NCI-H69 (cell line): ENCODE measurements around the gene KLHL5.
"Not testable (repeated sequence)": the region's sequence is repeated elsewhere in the genome, so short reads cannot be mapped to it uniquely, and the experiment has no call there.

ENCODE experiments used
- DNase-seq: peaks from one replicate; lab custom pipeline; 2025; lab: John Stamatoyannopoulos, UW

KLHL5 gene

GRCh38 chr4:39102297-39102696 is 40.3 kb downstream of the KLHL5 start:
- no peak for DNase-seq

- no peak for DNase-seq
Observed at GRCh38 chr4:39103291-39103690, 41.3 kb downstream of the KLHL5 start.

- DNase-seq = no peak
Observed at GRCh38 chr4:39104255-39104654, 42.2 kb downstream of the KLHL5 start.

DNA sequence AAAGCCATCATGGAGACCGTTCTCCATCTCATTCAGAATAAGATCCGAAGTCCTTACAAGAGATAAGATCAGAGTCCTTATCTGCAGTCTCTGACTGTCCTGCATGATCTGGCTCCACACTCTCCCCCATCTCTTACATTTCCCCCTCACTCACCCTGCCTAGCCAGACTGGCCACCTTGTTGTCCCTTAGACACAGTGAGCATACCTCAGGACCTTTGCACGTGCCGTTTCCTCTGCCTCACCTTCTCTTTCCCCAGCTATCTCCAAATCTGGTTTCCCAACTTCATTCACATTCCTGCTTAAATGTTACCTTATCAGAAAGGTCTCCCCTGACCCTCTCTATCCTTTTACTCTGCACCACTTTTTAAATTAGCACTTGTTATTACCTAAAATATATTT is 44.0 kb downstream of the KLHL5 start:
- DNase-seq = no peak

- no peak for DNase-seq
Observed at GRCh38 chr4:39114436-39114835, 52.4 kb downstream of the KLHL5 start.

- DNase-seq = no peak
Observed at GRCh38 chr4:39118034-39118658, 56.1 kb downstream of the KLHL5 start.

- no peak for DNase-seq
Observed at GRCh38 chr4:39120418-39120817, 58.4 kb downstream of the KLHL5 start.

DNA sequence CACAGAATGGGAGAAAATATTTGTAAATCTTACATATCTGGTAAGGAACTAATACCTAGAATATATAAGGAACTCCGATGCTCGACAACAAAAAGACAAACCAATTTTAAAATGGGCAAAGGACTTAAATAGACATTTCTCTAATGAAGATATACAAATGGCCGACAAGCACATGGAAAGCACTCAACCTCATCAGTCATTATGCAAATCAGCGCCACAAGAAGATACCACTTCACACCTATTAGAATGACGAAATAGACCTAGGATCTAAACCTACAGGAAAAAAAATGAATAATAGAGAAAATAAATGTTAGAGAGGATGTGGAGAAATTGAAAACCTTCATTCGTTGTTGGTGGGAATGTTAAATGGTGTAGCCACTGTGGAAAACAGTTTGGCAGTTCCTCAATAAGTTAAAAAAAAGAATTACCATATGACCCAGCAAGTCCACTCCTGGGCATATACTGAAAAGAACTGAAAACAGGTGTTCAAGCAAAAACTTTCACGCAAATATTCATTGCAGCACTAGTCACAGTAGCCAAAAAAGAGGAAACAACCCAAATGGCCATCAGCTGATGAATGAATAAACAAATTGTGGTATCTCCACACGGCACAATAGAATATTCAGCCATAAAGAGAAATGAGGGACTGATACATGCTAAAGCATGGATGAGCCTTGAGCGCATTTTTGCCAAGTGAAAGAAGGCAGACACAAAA is 63.0 kb downstream of the KLHL5 start:
- no peak for DNase-seq

- DNase-seq = no peak
Observed at GRCh38 chr4:39125600-39125985, 63.6 kb downstream of the KLHL5 start.

DNA sequence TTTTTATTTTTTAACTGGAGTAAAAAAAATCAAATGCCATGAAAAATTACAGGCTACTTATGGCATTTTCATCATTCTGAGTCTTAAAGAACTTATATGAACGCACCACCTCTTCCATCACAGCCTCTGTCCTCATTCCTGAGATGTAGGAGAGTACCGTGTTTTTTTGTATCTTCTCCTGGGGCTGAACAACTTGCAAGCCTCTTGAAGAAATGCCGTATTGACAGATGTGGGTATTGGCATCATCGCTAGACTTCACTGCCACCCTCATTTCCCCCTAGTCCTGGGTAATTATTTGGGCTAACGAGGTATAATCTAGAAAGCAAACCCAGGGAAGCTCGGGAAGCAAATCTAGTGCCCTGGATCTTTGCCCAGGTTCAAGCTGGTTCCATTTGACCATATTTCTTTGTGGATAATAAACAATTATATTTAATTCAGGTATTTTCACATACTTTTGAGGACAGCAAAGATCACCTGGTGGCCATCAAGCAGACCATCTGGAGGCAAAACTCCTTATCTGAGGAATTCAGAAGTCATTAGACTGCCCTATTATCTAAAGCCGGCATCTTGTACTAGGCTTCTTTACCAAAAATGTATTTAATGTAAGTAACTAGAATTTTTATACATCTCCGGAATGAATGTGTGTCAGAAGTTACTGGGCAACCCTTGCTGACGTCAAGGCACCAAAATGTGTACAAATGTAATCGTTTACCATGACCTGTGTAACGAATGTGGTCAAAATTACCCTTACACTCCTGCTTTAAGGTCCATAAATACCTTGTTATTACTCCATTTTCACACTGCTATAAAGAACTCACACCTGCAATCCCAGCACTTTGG is 64.4 kb downstream of the KLHL5 start:
- DNase-seq = no peak

DNA sequence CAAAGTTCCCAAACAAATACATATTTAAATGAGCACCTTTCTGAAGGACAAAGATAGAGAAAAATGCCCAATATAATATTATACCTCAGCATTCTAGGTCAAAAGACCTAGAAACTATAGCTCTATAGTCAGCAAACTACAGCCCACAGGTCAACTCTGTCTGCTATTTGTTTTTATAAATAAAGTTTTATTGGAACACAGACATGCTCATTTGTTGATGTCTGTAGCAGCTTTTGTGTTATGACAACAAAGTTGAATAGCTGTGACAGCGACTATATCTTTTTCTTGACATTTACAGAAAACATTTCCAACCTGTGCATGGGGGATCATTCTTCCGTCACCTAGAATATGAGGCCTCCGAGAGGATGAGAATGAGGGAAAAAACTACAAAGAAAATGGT is 71.6 kb downstream of the KLHL5 start:
- no peak for DNase-seq

GRCh38 chr4:39134683-39135306 is 72.8 kb downstream of the KLHL5 start:
- peak; percentile 3 for DNase-seq

GRCh38 chr4:39138227-39138626 is 76.2 kb downstream of the KLHL5 start:
- DNase-seq = not testable (repeated sequence)

DNA sequence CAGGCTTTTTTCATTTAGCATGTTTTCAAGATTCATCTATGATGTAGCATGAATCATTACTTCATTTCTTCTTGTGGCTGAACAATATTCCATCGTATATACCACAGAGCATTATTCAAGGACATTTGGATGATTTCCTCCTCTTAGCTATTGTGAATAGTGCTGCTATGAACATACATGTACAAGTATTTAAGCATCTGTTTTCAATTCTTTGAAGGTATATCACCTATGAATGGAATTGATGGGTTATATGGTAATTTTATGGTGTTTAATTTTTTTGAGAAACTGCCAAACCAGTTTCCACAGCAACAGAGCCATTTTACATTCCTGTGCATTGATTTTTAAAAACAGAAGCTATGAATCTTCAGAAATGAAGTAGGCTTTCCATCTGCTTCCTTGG is 84.2 kb downstream of the KLHL5 start:
- no peak for DNase-seq

GRCh38 chr4:39154009-39154408 is 92.0 kb downstream of the KLHL5 start:
- DNase-seq = no peak

DNA sequence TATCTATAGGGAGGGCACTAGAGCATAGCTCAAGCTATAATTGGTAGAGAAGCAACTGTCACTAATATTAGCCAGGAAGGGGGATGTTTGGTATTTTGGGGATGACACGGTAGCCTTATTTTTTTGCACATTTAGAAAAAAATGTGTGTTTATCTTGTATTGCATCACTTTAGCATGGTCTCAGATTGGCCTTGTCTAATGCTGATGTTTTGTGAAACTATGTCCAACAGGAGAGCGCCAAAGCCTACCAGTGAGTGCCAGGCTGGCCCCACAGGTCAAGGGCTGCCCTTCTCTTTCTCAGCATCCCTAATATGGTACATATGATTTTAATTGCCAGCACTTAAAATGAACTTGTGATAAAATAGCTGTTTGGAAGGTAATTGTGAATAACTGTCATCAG is 95.5 kb downstream of the KLHL5 start:
- DNase-seq = no peak

DNA sequence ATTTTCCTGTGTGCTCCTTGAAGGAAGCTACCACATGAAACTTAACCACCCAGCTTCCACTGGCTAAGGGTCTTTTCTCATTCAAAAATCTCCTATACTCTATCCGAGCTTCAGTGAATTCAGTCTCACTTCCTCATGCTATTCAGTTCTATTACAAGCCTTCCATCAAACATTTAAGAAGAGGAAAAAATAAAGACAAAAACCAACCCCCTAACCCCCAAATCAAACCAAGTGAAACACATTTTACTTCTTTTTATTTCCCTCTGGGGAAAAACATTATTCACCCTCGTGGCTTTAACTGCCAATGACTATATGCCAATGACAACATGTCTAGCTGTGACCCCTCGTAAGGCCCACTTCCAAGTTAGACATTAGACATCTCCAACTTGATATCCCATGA is 104.1 kb downstream of the KLHL5 start:
- no peak for DNase-seq

DNA sequence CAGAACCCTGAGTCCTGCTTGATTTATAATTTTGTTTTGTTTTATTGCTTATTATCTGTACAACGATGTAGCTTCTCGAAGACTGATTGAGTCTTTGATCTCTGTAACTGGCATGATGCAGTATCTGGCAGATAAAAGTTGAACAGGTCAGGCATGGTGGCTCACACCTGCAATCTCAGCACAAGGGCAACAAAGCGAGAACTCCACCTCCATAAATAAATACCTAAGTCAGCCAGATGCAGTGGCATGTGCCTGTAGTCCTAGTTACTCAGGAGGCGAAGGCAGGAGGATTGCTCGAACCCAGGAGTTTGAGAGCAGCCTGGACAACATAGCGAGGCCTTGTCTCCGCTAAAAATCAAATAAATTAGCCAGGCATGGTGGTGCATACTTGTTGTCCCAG is 104.6 kb downstream of the KLHL5 start:
- no peak for DNase-seq

GRCh38 chr4:39169426-39169825 is 107.4 kb downstream of the KLHL5 start:
- peak; percentile 1 for DNase-seq

- no peak for DNase-seq
Observed at GRCh38 chr4:39170301-39170700, 108.3 kb downstream of the KLHL5 start.
